ENCODE data around the gene SCRN2.

The SCRN2 gene

GRCh38 chr17:47872019-47872650 lies 31.1 kb upstream of the SCRN2 start:
- no peak for DNase-seq (ENCODE audit: low read depth in 2 of 2)

- DNase-seq (ENCODE audit: low read depth in 2 of 2): no peak
Observed at GRCh38 chr17:47871048-47871447, 30.0 kb upstream of the SCRN2 start.

GRCh38 chr17:47870056-47870455 lies 29.0 kb upstream of the SCRN2 start:
- DNase-seq (ENCODE audit: low read depth in 2 of 2): no peak

- DNase-seq (ENCODE audit: low read depth in 2 of 2): no peak
Observed at GRCh38 chr17:47869114-47869513, 28.0 kb upstream of the SCRN2 start.

GRCh38 chr17:47867813-47868533 lies 26.9 kb upstream of the SCRN2 start:
- no peak for DNase-seq (ENCODE audit: low read depth in 2 of 2)

GRCh38 chr17:47866941-47867340 lies 25.9 kb upstream of the SCRN2 start:
- DNase-seq (ENCODE audit: low read depth in 2 of 2): no peak

GRCh38 chr17:47864791-47865216 lies 23.7 kb upstream of the SCRN2 start:
- DNase-seq (ENCODE audit: low read depth in 2 of 2): no peak

GRCh38 chr17:47862621-47863440 lies 21.8 kb upstream of the SCRN2 start:
- peak; percentile 43 for DNase-seq (ENCODE audit: low read depth in 2 of 2)

- DNase-seq (ENCODE audit: low read depth in 2 of 2): no peak
Observed at GRCh38 chr17:47860386-47860785, 19.3 kb upstream of the SCRN2 start.

- no peak for DNase-seq (ENCODE audit: low read depth in 2 of 2)
Observed at GRCh38 chr17:47857551-47858455, 16.7 kb upstream of the SCRN2 start.

GRCh38 chr17:47856830-47857229 lies 15.8 kb upstream of the SCRN2 start:
- DNase-seq (ENCODE audit: low read depth in 2 of 2): no peak

- DNase-seq (ENCODE audit: low read depth in 2 of 2): no peak
Observed at GRCh38 chr17:47855737-47856136, 14.7 kb upstream of the SCRN2 start.

- DNase-seq (ENCODE audit: low read depth in 2 of 2): no peak
Observed at GRCh38 chr17:47853616-47854015, 12.5 kb upstream of the SCRN2 start.

- no peak for DNase-seq (ENCODE audit: low read depth in 2 of 2)
Observed at GRCh38 chr17:47852113-47852949, 11.3 kb upstream of the SCRN2 start.

GRCh38 chr17:47851764-47852112 lies 10.7 kb upstream of the SCRN2 start:
- no peak for DNase-seq (ENCODE audit: low read depth in 2 of 2)

GRCh38 chr17:47850692-47851573 lies 9.9 kb upstream of the SCRN2 start, which contains the start of gene SP6:
Gene SP6 (minus strand): TSS chr17:47851163. CDS start chr17:47848429, 2,734 bp downstream.
- no peak for DNase-seq (ENCODE audit: low read depth in 2 of 2)

- DNase-seq (ENCODE audit: low read depth in 2 of 2): no peak
Observed at GRCh38 chr17:47850373-47850691, 9.3 kb upstream of the SCRN2 start.

- no peak for DNase-seq (ENCODE audit: low read depth in 2 of 2)
Observed at GRCh38 chr17:47848198-47848513, 7.1 kb upstream of the SCRN2 start.

GRCh38 chr17:47847341-47848197 lies 6.5 kb upstream of the SCRN2 start:
- DNase-seq (ENCODE audit: low read depth in 2 of 2): no peak

Data from fibroblast of skin of left quadriceps (primary cell).